Transverse colon (tissue), 4 donors: ENCODE measurements around the gene PLCH1. TPM values are rescaled to one million over a fixed set of nuclear protein-coding genes. Genes with fewer than 3 reads are reported as not detected.

Source experiments
- DNase-seq: peaks from one replicate; pipeline ENCODE4 v3.0.0-alpha.2; 2019
- H3K27ac ChIP-seq, 4 donors: fragments of 200-600 bp; sonication (generic); 2 replicates each; pipeline ENCODE4 v1.5.1; 2016 to 2018; ENCODE audit warnings: inconsistent platforms in 4 of 4
- H3K27me3 ChIP-seq: fragments of 200-600 bp; sonication (generic); 2 replicates; pipeline ENCODE4 v1.5.1; 2017; ENCODE audit warnings: inconsistent platforms
- H3K36me3 ChIP-seq, 4 donors: fragments of 200-600 bp; sonication (generic); 2 replicates each; pipeline ENCODE4 v1.5.1; 2017 to 2019; ENCODE audit warnings: inconsistent platforms in 4 of 4
- H3K4me1 ChIP-seq, 4 donors: fragments of 200-600 bp; sonication (generic); 2 replicates each; pipeline ENCODE4 v1.5.1; 2017 to 2020; ENCODE audit warnings: inconsistent platforms in 4 of 4
- H3K4me3 ChIP-seq, 4 donors: fragments of 200-600 bp; sonication (generic); 1 replicate in 1 of 4; 2 replicates in 3 of 4; pipeline versions ENCODE4 v1.5.1 to v1.6.1; 2017 to 2019; ENCODE audit warnings: inconsistent platforms in 4 of 4
- H3K9me3 ChIP-seq, 2 donors: fragments of 200-600 bp; sonication (generic); 2 replicates each; pipeline ENCODE4 v1.5.1; 2017 to 2019; ENCODE audit warnings: inconsistent platforms in 2 of 2
- EP300 ChIP-seq: sonication (generic); formaldehyde crosslinking; IDR thresholded peaks from one replicate; pipeline ENCODE4 v1.6.1; 2017; ENCODE audit warnings: antibody characterized with exemption, low read depth
- POLR2A ChIP-seq: fragments of 450-650 bp; IDR thresholded peaks from one replicate; pipeline ENCODE4 v1.6.1; 2016; ENCODE audit warnings: antibody characterized with exemption, mild to moderate bottlenecking, moderate library complexity
- POLR2AphosphoS5 ChIP-seq, 3 donors: sonication (generic); formaldehyde crosslinking; IDR thresholded peaks; one replicate each; pipeline ENCODE4 v1.6.1; 2016; ENCODE audit warnings: antibody characterized with exemption in 3 of 3
- WGBS, 2 donors: methylation state at CpG; one replicate each; pipeline ENCODE4 v1.1.5; 2018; ENCODE audit warnings: low coverage in 1 of 2; 5-methylcytosine and 5-hydroxymethylcytosine counted together
- in situ Hi-C, 4 donors: fragments of 200-750 bp; cut with MboI; loops; one replicate each; pipeline versions ENCODE4 v1.15.0 to v1.15.1; 2017; ENCODE audit warnings: low sequenced_read_pairs in 3 of 4, low pct_ligation_motif_present in 1 of 4, low pct_unique_long_range_greater_than_20kb in 1 of 4
- intact Hi-C: fragments of 100-400 bp; cut with DNase I; formaldehyde crosslinking; loops from one replicate; pipeline ENCODE4 v1.15.1; 2023; ENCODE audit warnings: low total_unique reads
- total RNA-seq, 4 donors: library from RNA; depleted of rRNA; stranded (reverse); fragments of >200 nt; gene quantifications; one replicate each; pipeline ENCODE4 v1.1.0, GENCODE V29; 2016
- TF ChIP-seq, protein P1 (sequence below), 5 experiments: fragments of 200-600 bp in 3 of 5; fragments of 450-650 bp in 2 of 5; sonication (generic) in 3 of 5; IDR thresholded peaks; 1 replicate in 2 of 5; 2 replicates in 3 of 5; pipeline ENCODE4 v1.5.1; 2016 to 2017; ENCODE audit warnings: antibody characterized with exemption in 5 of 5, inconsistent platforms in 3 of 5, mild to moderate bottlenecking in 2 of 5, moderate library complexity in 1 of 5

PLCH1 gene
- total RNA-seq, 4 donors from 2014 or later, result 8.2 to 33.4 (median 8.5) TPM

DNA sequence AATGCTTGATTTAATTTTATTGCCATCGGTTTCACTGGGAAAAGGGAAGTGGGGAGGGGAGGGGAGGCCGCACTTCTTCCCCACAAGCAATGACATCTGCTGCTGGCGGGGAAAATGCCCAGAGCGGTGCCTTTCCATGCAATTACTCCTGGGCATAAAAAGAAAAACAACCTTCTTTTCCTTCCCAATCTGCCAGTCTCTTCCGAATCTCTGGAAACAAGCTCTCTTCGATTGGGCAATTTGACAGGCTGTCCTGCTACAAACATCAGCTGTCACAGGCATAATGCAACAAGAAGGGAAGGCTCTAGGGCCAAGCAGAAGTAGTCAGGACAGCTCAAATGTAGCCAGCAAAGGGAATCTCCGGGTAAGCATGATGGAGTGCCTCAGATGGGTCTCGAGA lies 358.0 kb downstream of the PLCH1 start:
- in situ Hi-C loops (loop anchor here in 3 of 4 donors (10.0 kb wide), 2 partner anchors 308 to 318 kb away; no protein-coding TSS in a partner anchor), intact Hi-C loops (no loop called here)
- TF ChIP-seq POLR2A (no peak), POLR2AphosphoS5 (IDR thresholded peaks at IDR 0.05) (no peak), EP300 (no peak)
- TF ChIP-seq, protein P1, sequence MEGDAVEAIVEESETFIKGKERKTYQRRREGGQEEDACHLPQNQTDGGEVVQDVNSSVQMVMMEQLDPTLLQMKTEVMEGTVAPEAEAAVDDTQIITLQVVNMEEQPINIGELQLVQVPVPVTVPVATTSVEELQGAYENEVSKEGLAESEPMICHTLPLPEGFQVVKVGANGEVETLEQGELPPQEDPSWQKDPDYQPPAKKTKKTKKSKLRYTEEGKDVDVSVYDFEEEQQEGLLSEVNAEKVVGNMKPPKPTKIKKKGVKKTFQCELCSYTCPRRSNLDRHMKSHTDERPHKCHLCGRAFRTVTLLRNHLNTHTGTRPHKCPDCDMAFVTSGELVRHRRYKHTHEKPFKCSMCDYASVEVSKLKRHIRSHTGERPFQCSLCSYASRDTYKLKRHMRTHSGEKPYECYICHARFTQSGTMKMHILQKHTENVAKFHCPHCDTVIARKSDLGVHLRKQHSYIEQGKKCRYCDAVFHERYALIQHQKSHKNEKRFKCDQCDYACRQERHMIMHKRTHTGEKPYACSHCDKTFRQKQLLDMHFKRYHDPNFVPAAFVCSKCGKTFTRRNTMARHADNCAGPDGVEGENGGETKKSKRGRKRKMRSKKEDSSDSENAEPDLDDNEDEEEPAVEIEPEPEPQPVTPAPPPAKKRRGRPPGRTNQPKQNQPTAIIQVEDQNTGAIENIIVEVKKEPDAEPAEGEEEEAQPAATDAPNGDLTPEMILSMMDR (IDR thresholded peaks at IDR 0.05), result no peak
- H3K4me1 ChIP-seq, result peaks cover 0 to 1% (median 0%) of the 10 kb centered on the region in 4 donors
- no peaks in the 10 kb centered on the region for H3K36me3 ChIP-seq
- H3K4me3 ChIP-seq, result no peak overlapping the region
- H3K27ac ChIP-seq, result no peak overlapping the region
- no peaks in the 10 kb centered on the region for H3K9me3 ChIP-seq
- DNase-seq, result no peak
- no peaks in the 10 kb centered on the region for H3K27me3 ChIP-seq
- WGBS, 2 donors, result 71 to 74% methylated on average over 4 to 8 of the region's 8 CpGs

DNA sequence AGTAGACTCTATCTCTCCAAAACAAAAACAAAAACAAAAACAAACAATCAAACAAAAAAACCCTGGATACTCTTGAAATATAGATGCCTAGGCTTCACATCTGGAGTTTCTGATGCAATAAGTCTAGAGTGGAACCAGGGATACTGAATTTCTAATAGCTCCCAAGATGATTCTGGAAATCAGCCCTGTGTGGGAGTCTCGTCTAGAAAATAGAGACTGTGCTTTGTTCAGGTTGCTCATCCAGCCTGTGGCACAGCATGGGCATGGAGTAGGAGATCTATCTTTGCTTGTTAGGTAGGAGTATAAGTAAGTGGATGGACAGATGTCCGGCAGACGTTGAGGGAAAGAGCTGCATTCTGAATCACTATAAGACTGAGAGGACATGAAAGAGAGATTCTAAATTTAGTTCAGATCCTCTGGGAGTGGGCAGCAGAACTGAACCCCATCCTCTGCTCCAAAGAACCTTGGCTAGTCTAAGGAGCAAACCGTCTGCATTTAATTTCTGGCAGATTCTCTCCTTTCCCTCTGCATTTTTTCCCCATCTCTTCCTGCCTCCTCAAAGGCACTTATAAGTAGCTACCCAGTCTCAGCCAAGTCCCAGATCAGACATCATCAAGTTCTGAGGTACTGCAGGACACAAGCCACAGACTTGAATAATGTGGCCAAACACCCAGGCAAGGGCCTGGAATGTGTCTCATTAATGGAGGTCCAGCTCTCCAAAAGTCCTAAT lies 358.8 kb downstream of the PLCH1 start:
- 60 to 78% methylated on average over 1 to 4 of the region's 4 CpGs for WGBS, 2 donors
- Histone ChIP-seq H3K4me1 (no peaks in the 10 kb centered on the region), H3K36me3 (no peaks in the 10 kb centered on the region), H3K9me3 (no peaks in the 10 kb centered on the region), H3K4me3 (no peak overlapping the region), H3K27me3 (no peaks in the 10 kb centered on the region), H3K27ac (no peak overlapping the region)
- intact Hi-C loops, result no loop called here
- DNase-seq, result no peak
- in situ Hi-C loops, result loop anchor here in 3 of 4 donors (10.0 kb wide), 2 partner anchors 309 to 319 kb away; no protein-coding TSS in a partner anchor
- TF ChIP-seq EP300 (no peak), POLR2AphosphoS5 (IDR thresholded peaks at IDR 0.05) (no peak), POLR2A (no peak)
- TF ChIP-seq, protein P1 (IDR thresholded peaks at IDR 0.05), result no peak

DNA sequence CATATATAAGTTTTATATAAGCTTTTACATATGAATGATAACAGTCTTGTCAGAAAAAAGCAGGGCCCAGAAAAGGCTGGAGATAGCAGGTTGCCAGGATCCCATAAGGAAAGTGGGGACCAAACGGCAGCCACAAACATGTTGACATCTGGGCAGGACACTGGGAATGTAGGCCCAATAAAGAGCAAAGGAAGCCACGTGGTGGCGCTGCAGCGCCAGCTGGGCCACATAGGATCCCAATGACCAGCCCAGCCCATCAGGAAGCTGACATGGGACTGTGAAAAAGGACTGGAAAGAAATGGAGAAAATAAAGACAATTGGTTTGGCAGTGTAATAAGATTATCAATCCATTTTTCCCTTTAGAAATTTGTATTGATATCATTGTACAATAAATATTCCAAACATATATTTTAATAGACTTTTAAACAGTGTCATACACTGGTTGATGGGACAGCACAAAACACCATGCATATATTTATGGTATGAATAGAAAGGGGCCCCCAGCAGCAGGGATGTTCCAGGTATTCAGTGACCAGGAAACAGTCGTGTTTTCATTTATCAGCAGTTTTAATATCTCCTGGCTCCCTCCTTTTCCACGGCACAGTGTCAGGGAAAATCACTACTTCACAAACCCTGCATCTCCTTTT lies 362.4 kb downstream of the PLCH1 start:
- in situ Hi-C loops, result loop anchor here in 3 of 4 donors (10.0 kb wide), 2 partner anchors 312 to 322 kb away; no protein-coding TSS in a partner anchor

DNA sequence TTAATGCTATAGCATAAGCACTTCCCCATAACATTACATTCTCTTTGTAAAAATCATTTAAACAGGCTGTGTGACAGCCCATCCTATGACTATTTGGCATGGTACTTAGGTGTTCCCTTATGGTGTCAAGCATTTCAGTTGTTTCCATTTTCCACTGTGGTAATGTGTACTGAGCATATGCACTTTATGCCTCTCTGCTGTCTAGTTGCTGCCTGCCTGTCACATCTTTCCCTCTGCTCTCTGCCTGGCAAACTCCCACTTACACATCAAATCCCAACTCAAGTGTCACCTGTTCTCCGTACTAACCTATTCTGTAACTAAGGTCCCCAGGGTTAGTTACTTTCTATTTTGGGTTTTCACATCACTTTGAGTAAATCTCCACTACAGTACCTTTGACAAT lies 367.0 kb downstream of the PLCH1 start:
- in situ Hi-C loops, result no loop called here
- no peak overlapping the region for H3K27ac ChIP-seq
- no peaks in the 10 kb centered on the region for H3K36me3 ChIP-seq
- WGBS, 2 donors, result 83 to 91% methylated on average over 1 of the region's 1 CpG
- no peak overlapping the region for H3K4me3 ChIP-seq
- H3K9me3 ChIP-seq, result no peaks in the 10 kb centered on the region
- DNase-seq, result no peak
- TF ChIP-seq EP300 (no peak), POLR2A (no peak), POLR2AphosphoS5 (IDR thresholded peaks at IDR 0.05) (no peak)
- TF ChIP-seq, protein P1 (IDR thresholded peaks at IDR 0.05), result no peak
- no peaks in the 10 kb centered on the region for H3K27me3 ChIP-seq
- no peaks in the 10 kb centered on the region for H3K4me1 ChIP-seq
- intact Hi-C loops, result no loop called here

More for the DNA sequence above, 362.4 kb downstream of the PLCH1 start:
- no peak overlapping the region for H3K27ac ChIP-seq
- no peak overlapping the region for H3K4me3 ChIP-seq
- no peaks in the 10 kb centered on the region for H3K9me3 ChIP-seq
- peak; percentile 76 for DNase-seq
- intact Hi-C loops, result no loop called here
- WGBS, 2 donors, result 30 to 38% methylated on average over 5 to 6 of the region's 6 CpGs
- H3K27me3 ChIP-seq, result no peaks in the 10 kb centered on the region
- no peaks in the 10 kb centered on the region for H3K36me3 ChIP-seq
- H3K4me1 ChIP-seq, result no peaks in the 10 kb centered on the region
- TF ChIP-seq, protein P1 (IDR thresholded peaks at IDR 0.05), result peak; percentile 43 to 66 (median 63)
- no peak for TF ChIP-seq POLR2AphosphoS5 (IDR thresholded peaks at IDR 0.05)
